B cell (primary cell): ENCODE data around the gene MILR1.
"Not testable (repeated sequence)": the region's sequence is repeated elsewhere in the genome, so short reads cannot be mapped to it uniquely, and the experiment has no call there.

ENCODE experiments used
- CTCF ChIP-seq: fragments of 200-600 bp; IDR thresholded peaks from one replicate; pipeline ENCODE4 v1.8.0; 2022; ENCODE audit warnings: antibody characterized with exemption, mild to moderate bottlenecking
- EZH2 ChIP-seq: IDR thresholded peaks from 2 replicates; pipeline ENCODE4 v1.6.1; 2012; ENCODE audit warnings: borderline replicate concordance, low read depth, mild to moderate bottlenecking, moderate library complexity, low read length; ENCODE audit not compliant: insufficient read depth, poor library complexity, severe bottlenecking

DNA sequence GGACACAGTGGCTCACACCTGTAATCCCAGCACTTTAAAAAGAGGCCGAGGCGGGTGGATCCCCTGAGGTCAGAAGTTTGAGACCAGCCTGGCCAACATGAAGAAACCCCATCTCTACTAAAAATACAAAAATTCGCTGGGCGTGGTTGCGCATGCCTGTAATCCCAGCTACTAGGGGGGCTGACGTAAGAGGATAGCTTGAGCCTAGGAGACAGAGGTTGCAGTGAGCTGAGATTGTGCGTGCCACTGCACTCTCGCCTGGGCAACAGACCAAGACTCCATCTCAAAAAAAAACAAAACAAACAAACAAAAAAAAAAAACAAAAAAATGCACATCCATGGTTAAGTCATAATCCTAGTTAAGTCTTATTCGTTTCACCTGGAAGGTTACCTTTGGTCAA is 26.8 kb upstream of the MILR1 start:
- TF ChIP-seq CTCF, EZH2: not testable (repeated sequence)
